ENCODE data around the gene HBEGF. TPM values are rescaled to one million over a fixed set of nuclear protein-coding genes. Genes with fewer than 3 reads are reported as not detected.

Gene HBEGF, protein sequence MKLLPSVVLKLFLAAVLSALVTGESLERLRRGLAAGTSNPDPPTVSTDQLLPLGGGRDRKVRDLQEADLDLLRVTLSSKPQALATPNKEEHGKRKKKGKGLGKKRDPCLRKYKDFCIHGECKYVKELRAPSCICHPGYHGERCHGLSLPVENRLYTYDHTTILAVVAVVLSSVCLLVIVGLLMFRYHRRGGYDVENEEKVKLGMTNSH
- 10 to 100 TPM; 12.6 to 13.5 TPM for total RNA-seq

DNA sequence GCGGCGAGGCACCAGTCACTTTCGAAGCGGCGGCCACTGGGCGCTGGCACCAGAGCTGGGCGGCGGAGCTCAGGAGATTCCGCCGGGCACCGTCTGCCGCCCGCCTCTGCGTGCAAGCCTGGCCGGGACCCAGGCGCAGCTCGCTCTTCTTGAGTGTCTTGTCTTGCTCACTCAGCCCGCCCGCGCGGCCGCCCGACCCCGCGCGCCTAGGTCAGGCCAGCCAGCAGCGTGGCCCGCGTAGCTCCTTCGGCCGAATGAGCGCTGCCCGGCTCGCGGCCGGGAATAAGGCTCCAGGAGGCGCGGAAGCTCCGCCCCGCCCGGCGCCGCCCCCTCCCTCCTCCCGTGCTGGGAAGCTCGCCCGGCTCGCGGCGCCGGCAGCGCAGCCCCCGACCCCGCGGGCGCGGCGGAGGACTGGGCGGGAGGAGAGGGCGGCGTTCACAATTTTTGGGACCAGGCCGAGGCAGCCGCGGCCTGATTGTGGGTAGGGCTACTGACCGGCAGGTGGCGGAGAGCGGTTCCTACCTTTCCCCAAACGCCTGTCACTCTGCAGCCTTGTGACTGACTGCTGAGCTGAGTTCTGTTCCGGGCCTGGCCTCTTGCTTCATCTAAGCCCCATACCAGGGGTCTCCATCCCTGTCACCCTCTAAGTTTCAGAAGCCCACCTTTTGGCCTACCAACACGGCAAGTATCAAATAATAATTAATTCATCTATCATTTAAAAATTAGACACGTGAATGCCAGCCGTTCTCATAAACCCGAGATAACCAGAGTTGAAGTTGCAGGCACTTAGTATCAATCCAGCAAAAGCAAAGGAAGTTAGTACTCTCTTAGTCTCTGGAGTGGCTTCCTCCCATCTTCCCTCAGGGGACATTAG is at the start of gene HBEGF:
Gene HBEGF (minus strand): TSS at position 256 of the 874 bp plus-strand sequence. CDS start 275 bp downstream, outside the sequence.
- Mint-ChIP-seq H3K4me1 (ENCODE audit: low read depth) (peaks cover 66% of the 10 kb centered on the region), H3K36me3 (ENCODE audit: low read depth) (peaks cover 31% of the 10 kb centered on the region), H3K4me3 (peak within 1 kb of the TSS; percentile 84), H3K27me3 (ENCODE audit: low read depth) (peaks cover 6% of the 10 kb centered on the region), H3K9me3 (ENCODE audit: insufficient read depth) (no peaks in the 10 kb centered on the region), H3K27ac (peak within 1 kb of the TSS; percentile 70)
- CTCF ChIA-PET, result interaction anchor here (0.7 to 15.4 kb wide), 24 partner anchors 9 to 295 kb away, joined by 3 to 796 read pairs (median 4); partner anchors contain the start of genes EIF4EBP3 and PFDN1
- POLR2A ChIA-PET, result interaction anchor here (0.5 to 3.2 kb wide), 7 partner anchors 9 to 102 kb away, joined by 3 to 16 read pairs (median 4); partner anchors contain the start of genes ANKHD1 and PFDN1
- ATAC-seq, result peak; percentile 70
- peak; percentile 62 for DNase-seq

GRCh38 chr5:140393738-140394137 is 47.3 kb upstream of the HBEGF start:
- no peak for ATAC-seq
- no peaks in the 10 kb centered on the region for H3K27me3 Mint-ChIP-seq (ENCODE audit: low read depth)
- DNase-seq, result no peak
- no peak overlapping the region for H3K4me3 Mint-ChIP-seq
- no peaks in the 10 kb centered on the region for H3K36me3 Mint-ChIP-seq (ENCODE audit: low read depth)
- H3K27ac Mint-ChIP-seq, result no peak overlapping the region
- H3K4me1 Mint-ChIP-seq (ENCODE audit: low read depth), result peaks cover 3% of the 10 kb centered on the region
- POLR2A ChIA-PET, result interaction anchor here (1.2 to 2.9 kb wide), 2 partner anchors 8 to 155 kb away, joined by 3 to 8 read pairs; partner anchors contain the start of gene ANKHD1
- CTCF ChIA-PET, result interaction anchor here (0.6 to 2.0 kb wide), 4 partner anchors 21 to 307 kb away, joined by 3 to 6 read pairs (median 4); no protein-coding TSS in a partner anchor
- H3K9me3 Mint-ChIP-seq (ENCODE audit: insufficient read depth), result no peaks in the 10 kb centered on the region

DNA sequence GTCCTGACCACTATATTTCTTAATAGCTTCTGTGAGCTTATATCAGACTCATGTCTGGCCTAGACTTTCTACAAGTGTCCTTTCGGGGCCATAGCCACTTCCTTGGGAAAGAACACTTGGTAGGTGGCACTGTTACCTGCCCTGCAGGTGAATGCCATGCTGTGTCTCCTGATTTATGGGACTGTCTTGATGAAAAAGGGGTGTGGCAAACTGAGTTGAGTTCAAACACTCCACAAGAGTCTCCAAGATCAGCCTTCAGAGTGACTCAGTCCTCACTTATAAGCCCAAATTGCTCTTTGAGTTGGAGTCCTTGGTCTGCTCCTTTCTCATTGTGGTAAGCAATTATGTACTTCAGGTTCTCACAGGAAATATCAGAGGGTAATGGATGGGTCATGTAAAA is 45.3 kb upstream of the HBEGF start:
- ChIA-PET CTCF (no interaction called here), POLR2A (interaction anchor here (2.9 kb wide), 1 partner anchor 10 kb away, joined by 8 read pairs; the partner anchor contains the start of gene ANKHD1)
- ATAC-seq (no peak), DNase-seq (peak; percentile 8)
- H3K9me3 Mint-ChIP-seq (ENCODE audit: insufficient read depth), result no peaks in the 10 kb centered on the region
- no peak overlapping the region for H3K4me3 Mint-ChIP-seq
- no peaks in the 10 kb centered on the region for H3K36me3 Mint-ChIP-seq (ENCODE audit: low read depth)
- H3K27me3 Mint-ChIP-seq (ENCODE audit: low read depth), result no peaks in the 10 kb centered on the region
- H3K4me1 Mint-ChIP-seq (ENCODE audit: low read depth), result peaks cover 3% of the 10 kb centered on the region
- no peak overlapping the region for H3K27ac Mint-ChIP-seq

DNA sequence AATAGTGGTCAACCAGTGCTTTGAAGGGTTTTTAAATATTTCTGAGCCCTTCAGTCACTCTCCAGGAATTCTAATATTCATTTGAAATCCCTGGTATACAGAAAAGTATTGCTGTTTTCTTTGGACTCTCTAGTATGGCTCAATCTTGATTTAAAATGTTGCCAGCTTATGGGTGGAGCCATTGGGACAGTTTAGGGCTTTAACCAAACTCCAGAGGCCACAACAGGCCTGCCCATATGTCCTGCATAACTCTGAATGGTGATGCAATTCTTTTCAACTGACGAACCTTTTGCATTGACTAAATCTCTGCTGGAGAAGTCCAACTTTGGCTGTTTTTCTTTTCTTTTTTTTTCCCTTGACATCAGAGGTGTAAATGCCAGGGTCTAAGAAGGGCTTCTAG is 44.9 kb upstream of the HBEGF start:
- H3K4me1 Mint-ChIP-seq (ENCODE audit: low read depth), result peaks cover 3% of the 10 kb centered on the region
- CTCF ChIA-PET, result no interaction called here

DNA sequence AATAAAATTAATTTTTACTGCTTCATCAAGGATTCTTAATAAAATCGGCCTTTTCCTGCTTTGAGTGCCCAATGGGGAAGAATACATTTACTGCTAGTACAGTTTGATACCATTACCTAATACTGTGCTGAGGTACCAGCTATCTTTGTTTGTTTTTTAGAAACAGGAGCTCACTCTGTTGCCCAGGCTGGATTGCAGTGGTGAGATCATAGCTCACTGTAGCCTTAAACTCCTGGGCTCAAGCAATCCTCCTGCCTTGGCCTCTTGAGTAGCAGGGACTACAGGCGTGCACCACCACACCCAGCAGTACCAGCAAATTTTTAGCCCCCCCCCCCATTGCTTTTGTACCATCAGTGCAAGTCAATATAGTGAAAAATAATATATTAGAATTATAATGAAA is 41.6 kb upstream of the HBEGF start:
- H3K27me3 Mint-ChIP-seq (ENCODE audit: low read depth), result no peaks in the 10 kb centered on the region
- POLR2A ChIA-PET, result interaction anchor here (0.7 kb wide), 2 partner anchors 9 to 44 kb away, joined by 4 read pairs; no protein-coding TSS in a partner anchor
- H3K36me3 Mint-ChIP-seq (ENCODE audit: low read depth), result no peaks in the 10 kb centered on the region
- DNase-seq, result no peak
- H3K27ac Mint-ChIP-seq, result no peak overlapping the region
- no peak overlapping the region for H3K4me3 Mint-ChIP-seq
- peaks cover 9% of the 10 kb centered on the region for H3K4me1 Mint-ChIP-seq (ENCODE audit: low read depth)
- no peak for ATAC-seq
- H3K9me3 Mint-ChIP-seq (ENCODE audit: insufficient read depth), result no peaks in the 10 kb centered on the region
- CTCF ChIA-PET, result interaction anchor here (1.7 to 5.0 kb wide), 3 partner anchors 15 to 42 kb away, joined by 4 to 29 read pairs (median 12); partner anchors contain the start of gene HBEGF

More for the DNA sequence above, 44.9 kb upstream of the HBEGF start:
- Mint-ChIP-seq H3K27ac (no peak overlapping the region), H3K4me3 (no peak overlapping the region), H3K9me3 (ENCODE audit: insufficient read depth) (no peaks in the 10 kb centered on the region), H3K36me3 (ENCODE audit: low read depth) (no peaks in the 10 kb centered on the region), H3K27me3 (ENCODE audit: low read depth) (no peaks in the 10 kb centered on the region)
- ATAC-seq (no peak), DNase-seq (no peak)
- POLR2A ChIA-PET, result interaction anchor here (2.9 kb wide), 1 partner anchor 11 kb away, joined by 8 read pairs; the partner anchor contains the start of gene ANKHD1

DNA sequence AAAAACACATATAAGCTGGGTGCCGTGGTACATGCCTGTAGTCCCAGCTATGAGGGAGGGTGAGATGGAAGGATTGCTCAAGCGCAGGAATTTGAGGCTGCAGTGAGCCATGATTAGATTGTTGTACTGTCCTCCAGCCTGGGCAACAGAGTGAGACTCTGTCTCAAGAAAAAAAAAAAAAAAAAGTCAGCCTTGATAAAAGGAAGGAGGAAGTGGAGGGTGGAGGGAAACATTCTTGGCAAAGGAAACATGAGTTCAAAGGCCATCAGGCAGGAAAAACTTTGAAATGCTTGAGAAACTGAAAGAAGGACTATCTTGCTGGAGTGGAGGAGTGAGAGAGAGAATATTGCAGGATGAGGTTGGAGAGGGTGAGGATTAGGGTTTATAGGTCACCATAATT is 36.9 kb upstream of the HBEGF start:
- DNase-seq, result no peak
- Mint-ChIP-seq H3K9me3 (ENCODE audit: insufficient read depth) (no peaks in the 10 kb centered on the region), H3K36me3 (ENCODE audit: low read depth) (no peaks in the 10 kb centered on the region), H3K27me3 (ENCODE audit: low read depth) (no peaks in the 10 kb centered on the region), H3K4me1 (ENCODE audit: low read depth) (peaks cover 6% of the 10 kb centered on the region), H3K4me3 (no peak overlapping the region), H3K27ac (no peak overlapping the region)
- ATAC-seq, result no peak
- POLR2A ChIA-PET, result no interaction called here
- CTCF ChIA-PET, result interaction anchor here (1.2 to 5.0 kb wide), 3 partner anchors 10 to 32 kb away, joined by 3 to 29 read pairs (median 4); no protein-coding TSS in a partner anchor

DNA sequence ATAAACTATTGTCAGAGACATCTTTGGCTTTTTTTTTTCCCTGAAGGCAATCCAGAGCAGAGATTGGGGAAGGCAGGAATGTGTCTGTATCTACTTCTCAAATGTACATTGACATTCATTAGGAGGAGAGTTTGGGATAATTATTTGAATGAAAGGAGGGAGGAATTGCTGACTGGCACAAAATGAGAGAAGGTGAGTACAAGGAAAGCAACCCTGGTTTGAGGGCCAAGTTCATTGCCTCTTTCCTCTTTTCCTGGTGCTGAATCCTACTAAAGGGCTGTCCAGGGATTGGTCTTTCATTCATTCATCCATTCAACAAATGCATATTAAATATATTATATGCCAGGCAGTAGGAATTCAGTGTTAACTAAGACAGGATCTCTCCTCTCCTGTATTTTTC is 36.5 kb upstream of the HBEGF start:
- ChIA-PET POLR2A (no interaction called here), CTCF (interaction anchor here (1.2 to 2.6 kb wide), 4 partner anchors 10 to 252 kb away, joined by 3 to 11 read pairs (median 4); no protein-coding TSS in a partner anchor)
- no peak overlapping the region for H3K27ac Mint-ChIP-seq

GRCh38 chr5:140381972-140382371 is 35.6 kb upstream of the HBEGF start:
- ATAC-seq (no peak), DNase-seq (no peak)
- Mint-ChIP-seq H3K4me3 (no peak overlapping the region), H3K36me3 (ENCODE audit: low read depth) (no peaks in the 10 kb centered on the region), H3K9me3 (ENCODE audit: insufficient read depth) (no peaks in the 10 kb centered on the region), H3K27me3 (ENCODE audit: low read depth) (no peaks in the 10 kb centered on the region), H3K4me1 (ENCODE audit: low read depth) (peaks cover 6% of the 10 kb centered on the region), H3K27ac (no peak overlapping the region)
- POLR2A ChIA-PET, result interaction anchor here (1.0 kb wide), 1 partner anchor 79 kb away, joined by 3 read pairs; the partner anchor contains the start of gene PFDN1
- CTCF ChIA-PET, result interaction anchor here (1.2 to 2.6 kb wide), 5 partner anchors 9 to 253 kb away, joined by 3 to 11 read pairs (median 4); no protein-coding TSS in a partner anchor

More for the DNA sequence above, 36.5 kb upstream of the HBEGF start:
- H3K4me3 Mint-ChIP-seq, result no peak overlapping the region
- DNase-seq (no peak), ATAC-seq (no peak)
- H3K9me3 Mint-ChIP-seq (ENCODE audit: insufficient read depth), result no peaks in the 10 kb centered on the region
- H3K27me3 Mint-ChIP-seq (ENCODE audit: low read depth), result no peaks in the 10 kb centered on the region
- H3K36me3 Mint-ChIP-seq (ENCODE audit: low read depth), result no peaks in the 10 kb centered on the region
- peaks cover 6% of the 10 kb centered on the region for H3K4me1 Mint-ChIP-seq (ENCODE audit: low read depth)

GRCh38 chr5:140381351-140381750 is 34.9 kb upstream of the HBEGF start:
- ChIA-PET POLR2A (interaction anchor here (0.5 to 1.0 kb wide), 2 partner anchors 21 to 79 kb away, joined by 3 read pairs; partner anchors contain the start of gene PFDN1), CTCF (interaction anchor here (1.2 to 2.6 kb wide), 3 partner anchors 8 to 254 kb away, joined by 3 to 11 read pairs (median 5); no protein-coding TSS in a partner anchor)
- no peak overlapping the region for H3K4me3 Mint-ChIP-seq
- no peak overlapping the region for H3K27ac Mint-ChIP-seq
- no peak for ATAC-seq
- H3K36me3 Mint-ChIP-seq (ENCODE audit: low read depth), result no peaks in the 10 kb centered on the region
- DNase-seq, result no peak
- H3K9me3 Mint-ChIP-seq (ENCODE audit: insufficient read depth), result no peaks in the 10 kb centered on the region
- H3K4me1 Mint-ChIP-seq (ENCODE audit: low read depth), result peaks cover 6% of the 10 kb centered on the region
- H3K27me3 Mint-ChIP-seq (ENCODE audit: low read depth), result no peaks in the 10 kb centered on the region

DNA sequence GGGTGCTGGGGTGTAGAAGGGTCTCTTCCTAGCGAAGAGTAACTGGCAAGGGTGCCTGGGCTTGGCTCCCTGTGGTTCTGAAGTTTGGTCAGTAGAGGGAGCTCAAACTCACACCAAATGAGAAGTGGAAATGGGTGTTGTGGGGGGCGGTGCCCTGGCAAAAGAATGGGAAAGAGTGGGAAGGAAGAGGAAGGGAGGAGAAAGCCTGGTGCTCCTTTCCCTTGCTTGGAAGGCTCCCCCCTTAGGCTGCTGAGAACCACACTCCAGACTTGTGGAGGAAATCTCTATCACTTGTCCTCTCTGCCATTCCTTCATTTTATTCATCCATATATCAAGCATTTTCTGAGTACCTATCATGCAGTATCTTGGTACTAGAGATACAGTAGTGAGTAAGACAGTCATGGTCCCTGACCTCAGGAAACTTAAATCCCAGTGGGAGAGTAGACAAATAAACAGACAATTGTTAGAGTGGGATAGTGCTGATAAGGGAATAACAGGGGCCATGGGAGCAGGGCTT is 26.6 kb upstream of the HBEGF start:
- H3K4me1 Mint-ChIP-seq (ENCODE audit: low read depth), result peaks cover 7% of the 10 kb centered on the region
- H3K27me3 Mint-ChIP-seq (ENCODE audit: low read depth), result no peaks in the 10 kb centered on the region
- H3K9me3 Mint-ChIP-seq (ENCODE audit: insufficient read depth), result no peaks in the 10 kb centered on the region
- POLR2A ChIA-PET, result no interaction called here
- no peak overlapping the region for H3K4me3 Mint-ChIP-seq
- H3K36me3 Mint-ChIP-seq (ENCODE audit: low read depth), result no peaks in the 10 kb centered on the region
- ATAC-seq, result peak; percentile 63
- no peak overlapping the region for H3K27ac Mint-ChIP-seq
- CTCF ChIA-PET, result interaction anchor here (0.5 to 3.0 kb wide), 53 partner anchors 9 to 352 kb away, joined by 3 to 29 read pairs (median 4); partner anchors contain the start of genes ANKHD1, CD14, EIF4EBP3 and IK
- DNase-seq, result peak; percentile 59

Data from activated CD8-positive, alpha-beta T cell treated with anti-CD3 and anti-CD28 coated beads, Interleukin-2, amount 10 ng/mL, durations not matched to agents 7 days and 5 days (primary cell).